SK-N-DZ (cell line): Measurements from ENCODE around the gene WWOX.

Experiments used
- DNase-seq: peaks from one replicate; pipeline ENCODE4 v3.0.0-alpha.2; 2015; ENCODE audit warnings: low spot score

The WWOX gene

GRCh38 chr16:78221892-78222291 lies 122.4 kb downstream of the WWOX start:
- no peak for DNase-seq

- DNase-seq, result no peak
Measured at GRCh38 chr16:78224342-78224741, 124.9 kb downstream of the WWOX start.

- DNase-seq, result no peak
Measured at GRCh38 chr16:78225919-78226318, 126.5 kb downstream of the WWOX start.

- peak; percentile 67 for DNase-seq
Measured at GRCh38 chr16:78227855-78228254, 128.4 kb downstream of the WWOX start.

- DNase-seq, result no peak
Measured at GRCh38 chr16:78228704-78229103, 129.2 kb downstream of the WWOX start.

GRCh38 chr16:78230832-78231231 lies 131.4 kb downstream of the WWOX start:
- DNase-seq, result no peak

GRCh38 chr16:78235168-78235800 lies 135.8 kb downstream of the WWOX start:
- peak; percentile 77 for DNase-seq

- no peak for DNase-seq
Measured at GRCh38 chr16:78235876-78236275, 136.4 kb downstream of the WWOX start.

GRCh38 chr16:78237841-78238240 lies 138.4 kb downstream of the WWOX start:
- DNase-seq, result no peak

- DNase-seq, result no peak
Measured at GRCh38 chr16:78240459-78241222, 141.2 kb downstream of the WWOX start.

- no peak for DNase-seq
Measured at GRCh38 chr16:78242239-78242630, 142.8 kb downstream of the WWOX start.

- no peak for DNase-seq
Measured at GRCh38 chr16:78244131-78244895, 144.9 kb downstream of the WWOX start.

GRCh38 chr16:78246559-78246958 lies 147.1 kb downstream of the WWOX start:
- DNase-seq, result no peak

- DNase-seq, result no peak
Measured at GRCh38 chr16:78249056-78249455, 149.6 kb downstream of the WWOX start.

- no peak for DNase-seq
Measured at GRCh38 chr16:78249832-78250231, 150.4 kb downstream of the WWOX start.

- no peak for DNase-seq
Measured at GRCh38 chr16:78251115-78251514, 151.7 kb downstream of the WWOX start.

GRCh38 chr16:78252757-78253156 lies 153.3 kb downstream of the WWOX start:
- no peak for DNase-seq

- no peak for DNase-seq
Measured at GRCh38 chr16:78254841-78255240, 155.4 kb downstream of the WWOX start.

- no peak for DNase-seq
Measured at GRCh38 chr16:78256686-78257375, 157.4 kb downstream of the WWOX start.

- DNase-seq, result no peak
Measured at GRCh38 chr16:78257376-78257728, 157.9 kb downstream of the WWOX start.

- no peak for DNase-seq
Measured at GRCh38 chr16:78258375-78259065, 159.1 kb downstream of the WWOX start.
